MM.1S (cell line): ENCODE results near the gene CCDC86.

Experiments
- CTCF ChIP-seq: fragments of 300-600 bp; sonication (generic); IDR thresholded peaks from 2 replicates; pipeline ENCODE4 v1.5.1; 2016; ENCODE audit warnings: antibody characterized with exemption, low read length, mixed read lengths
- EZH2 ChIP-seq: fragments of 300-600 bp; sonication (generic); optimal IDR thresholded peaks from 2 replicates; pipeline ENCODE3; 2017; ENCODE audit warnings: low read depth, mild to moderate bottlenecking, antibody characterized with exemption, low read length, mixed read lengths
- EZH2phosphoT487 ChIP-seq: fragments of 300-600 bp; sonication (generic); IDR thresholded peaks from 2 replicates; pipeline ENCODE4 v1.6.1; 2018; ENCODE audit warnings: antibody characterized with exemption, low read length

GRCh38 chr11:60825790-60826189 is 16.1 kb upstream of the CCDC86 start:
- TF ChIP-seq EZH2 (no peak), CTCF (no peak), EZH2phosphoT487 (no peak)
